GM21786 (cell line): ENCODE results near the gene OR5H2.
"Not testable (repeated sequence)": the region's sequence is repeated elsewhere in the genome, so short reads cannot be mapped to it uniquely, and the experiment has no call there.

ENCODE experiments used
- ATAC-seq: cut with Tn5 transposase; IDR thresholded peaks from one replicate; pipeline ENCODE4 v1.9.1; 2021; ENCODE audit not compliant: unreplicated experiment

The OR5H2 gene

GRCh38 chr3:98282205-98282604 is at the start of gene OR5H2:
TSS of gene OR5H2 (plus strand) at chr3:98282505. CDS start at chr3:98282903, 398 bp downstream.
- no peak for ATAC-seq

GRCh38 chr3:98233468-98233867 is 48.8 kb upstream of the OR5H2 start:
- ATAC-seq = no peak

GRCh38 chr3:98240131-98240530 is 42.2 kb upstream of the OR5H2 start:
- ATAC-seq = no peak

GRCh38 chr3:98242155-98242554 is 40.1 kb upstream of the OR5H2 start:
- ATAC-seq = no peak

GRCh38 chr3:98243843-98244242 is 38.5 kb upstream of the OR5H2 start:
- ATAC-seq = no peak

GRCh38 chr3:98246142-98246541 is 36.2 kb upstream of the OR5H2 start:
- no peak for ATAC-seq

GRCh38 chr3:98256026-98256425 is 26.3 kb upstream of the OR5H2 start:
- not testable (repeated sequence) for ATAC-seq

GRCh38 chr3:98259707-98260106 is 22.6 kb upstream of the OR5H2 start:
- ATAC-seq = peak; percentile 88

- no peak for ATAC-seq
These were observed 20.3 kb upstream of the OR5H2 start for GRCh38 chr3:98262046-98262445.

GRCh38 chr3:98263944-98264343 is 18.4 kb upstream of the OR5H2 start, which contains the start of gene OR5H6:
TSS of gene OR5H6 (plus strand) at chr3:98264244. CDS start at chr3:98264333, 89 bp downstream.
- no peak for ATAC-seq

GRCh38 chr3:98269846-98270245 is 12.5 kb upstream of the OR5H2 start:
- ATAC-seq = no peak

- no peak for ATAC-seq
These were observed 10.2 kb upstream of the OR5H2 start for GRCh38 chr3:98272126-98272525.

- no peak for ATAC-seq
These were observed 7.4 kb upstream of the OR5H2 start for GRCh38 chr3:98274914-98275313.

GRCh38 chr3:98290916-98291315 is 8.6 kb downstream of the OR5H2 start:
- no peak for ATAC-seq

- ATAC-seq = no peak
These were observed 9.1 kb downstream of the OR5H2 start for GRCh38 chr3:98291332-98291957.

- no peak for ATAC-seq
These were observed 39.8 kb downstream of the OR5H2 start for GRCh38 chr3:98322101-98322500.

- ATAC-seq = no peak
These were observed 40.4 kb downstream of the OR5H2 start for GRCh38 chr3:98322686-98323085.

- no peak for ATAC-seq
These were observed 41.1 kb downstream of the OR5H2 start for GRCh38 chr3:98323425-98323824.

GRCh38 chr3:98325055-98325454 is 42.8 kb downstream of the OR5H2 start:
- ATAC-seq = no peak

- ATAC-seq = no peak
These were observed 44.0 kb downstream of the OR5H2 start for GRCh38 chr3:98326105-98326893.

GRCh38 chr3:98326945-98327344 is 44.6 kb downstream of the OR5H2 start:
- ATAC-seq = peak; percentile 59

- ATAC-seq = no peak
These were observed 46.6 kb downstream of the OR5H2 start for GRCh38 chr3:98328933-98329332.
